ENCODE measurements around the gene CAPS2. TPM values are rescaled to one million over a fixed set of nuclear protein-coding genes. Genes with fewer than 3 reads are reported as not detected.

CAPS2 gene
- total RNA-seq, 1 donor from 2014 or later: 0.06 TPM

DNA sequence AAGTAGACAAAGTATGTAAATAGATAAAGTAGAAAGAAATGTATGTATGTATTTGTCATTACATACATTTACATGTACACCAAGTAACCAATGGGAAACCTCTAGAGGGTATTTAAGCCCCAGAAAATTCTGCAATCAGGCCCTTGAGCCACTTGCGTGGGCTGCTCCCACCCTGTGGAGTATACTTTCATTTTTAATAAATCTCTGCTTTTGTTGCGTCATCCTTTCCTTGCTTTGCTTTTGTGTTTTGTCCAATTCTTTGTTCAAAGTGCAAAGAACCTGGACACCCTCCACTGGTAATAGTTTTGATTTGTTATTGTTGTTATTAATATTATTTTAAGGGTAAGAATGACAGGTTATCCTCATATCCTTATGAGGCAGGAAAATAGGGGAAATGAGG, 21.8 kb downstream of the CAPS2 start:
- no peak overlapping the region for H3K4me3 ChIP-seq (ENCODE audit: low read depth, low read length)
- TF ChIP-seq, protein P1, sequence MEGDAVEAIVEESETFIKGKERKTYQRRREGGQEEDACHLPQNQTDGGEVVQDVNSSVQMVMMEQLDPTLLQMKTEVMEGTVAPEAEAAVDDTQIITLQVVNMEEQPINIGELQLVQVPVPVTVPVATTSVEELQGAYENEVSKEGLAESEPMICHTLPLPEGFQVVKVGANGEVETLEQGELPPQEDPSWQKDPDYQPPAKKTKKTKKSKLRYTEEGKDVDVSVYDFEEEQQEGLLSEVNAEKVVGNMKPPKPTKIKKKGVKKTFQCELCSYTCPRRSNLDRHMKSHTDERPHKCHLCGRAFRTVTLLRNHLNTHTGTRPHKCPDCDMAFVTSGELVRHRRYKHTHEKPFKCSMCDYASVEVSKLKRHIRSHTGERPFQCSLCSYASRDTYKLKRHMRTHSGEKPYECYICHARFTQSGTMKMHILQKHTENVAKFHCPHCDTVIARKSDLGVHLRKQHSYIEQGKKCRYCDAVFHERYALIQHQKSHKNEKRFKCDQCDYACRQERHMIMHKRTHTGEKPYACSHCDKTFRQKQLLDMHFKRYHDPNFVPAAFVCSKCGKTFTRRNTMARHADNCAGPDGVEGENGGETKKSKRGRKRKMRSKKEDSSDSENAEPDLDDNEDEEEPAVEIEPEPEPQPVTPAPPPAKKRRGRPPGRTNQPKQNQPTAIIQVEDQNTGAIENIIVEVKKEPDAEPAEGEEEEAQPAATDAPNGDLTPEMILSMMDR (conservative IDR thresholded peaks at IDR 0.05; ENCODE audit: low read depth, low read length): no peak
- no peak for DNase-seq (ENCODE audit: low read depth)

DNA sequence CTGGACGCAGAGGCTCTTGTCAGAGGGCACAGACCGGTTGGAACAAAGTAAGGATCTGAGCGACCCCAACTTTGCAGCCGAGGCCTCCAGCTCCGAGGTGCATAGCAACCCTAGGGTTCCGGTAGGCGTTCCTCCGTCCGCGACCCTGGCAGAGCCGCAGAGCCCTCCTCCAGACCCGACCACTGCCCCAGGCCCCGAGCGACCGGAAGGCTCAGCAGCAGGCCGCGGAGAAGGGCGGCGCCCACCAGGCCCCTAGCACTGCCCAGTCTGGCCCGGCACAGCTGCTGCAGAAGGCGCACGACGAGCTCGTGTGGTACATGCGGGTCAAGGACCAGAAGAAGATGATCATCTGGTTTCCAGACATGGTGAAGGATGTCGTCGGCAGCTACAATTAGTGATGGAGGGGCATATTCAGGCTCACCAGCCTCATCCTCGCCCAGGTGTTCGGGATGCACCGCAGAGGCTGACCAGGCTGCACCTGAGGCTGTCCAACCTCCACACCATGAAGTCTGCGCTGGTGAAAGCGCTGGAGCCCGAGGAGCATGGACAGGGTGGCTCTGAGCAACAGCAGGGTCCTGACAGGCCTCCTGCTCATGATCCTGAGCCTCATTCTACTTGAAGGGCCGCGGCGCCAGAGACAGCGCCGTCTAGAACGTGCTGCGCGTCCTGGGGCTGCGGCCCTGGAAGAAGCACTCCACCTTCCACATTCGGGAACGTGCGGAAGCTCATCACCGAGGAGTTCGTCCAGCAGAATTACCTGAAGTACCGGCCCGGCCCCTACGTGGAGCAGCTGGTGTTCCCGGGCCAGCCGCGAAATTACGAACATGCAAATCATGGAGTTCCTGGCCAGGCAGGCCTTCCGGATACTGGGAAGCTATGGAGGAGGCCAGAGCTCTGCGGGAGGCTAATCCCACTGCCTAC, 24.5 kb downstream of the CAPS2 start:
- TF ChIP-seq, protein P1 (conservative IDR thresholded peaks at IDR 0.05; ENCODE audit: low read depth, low read length): no peak
- H3K4me3 ChIP-seq (ENCODE audit: low read depth, low read length): no peak overlapping the region

DNA sequence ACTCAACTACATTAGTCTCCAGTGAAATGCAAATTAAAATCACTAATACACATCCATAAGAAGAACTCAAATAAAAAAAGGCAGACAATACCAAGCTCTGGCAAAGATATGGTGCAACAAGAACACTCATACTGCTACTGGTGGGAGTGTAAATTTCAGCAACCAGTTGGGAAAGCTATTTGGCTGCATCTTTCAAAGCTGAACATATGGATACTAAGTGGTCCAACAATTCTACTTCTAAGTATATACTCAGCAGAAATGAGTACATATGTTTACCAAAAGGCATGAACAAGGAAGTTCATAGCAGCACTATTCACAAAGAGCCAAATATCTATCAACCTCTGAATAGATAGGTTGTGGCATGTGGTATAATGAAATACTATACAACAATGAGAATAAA, 27.3 kb downstream of the CAPS2 start:
- TF ChIP-seq, protein P1 (conservative IDR thresholded peaks at IDR 0.05; ENCODE audit: low read depth, low read length): no peak
- H3K4me3 ChIP-seq (ENCODE audit: low read depth, low read length): no peak overlapping the region
- DNase-seq (ENCODE audit: low read depth): no peak

More for the DNA sequence above, 24.5 kb downstream of the CAPS2 start:
- no peak for DNase-seq (ENCODE audit: low read depth)

DNA sequence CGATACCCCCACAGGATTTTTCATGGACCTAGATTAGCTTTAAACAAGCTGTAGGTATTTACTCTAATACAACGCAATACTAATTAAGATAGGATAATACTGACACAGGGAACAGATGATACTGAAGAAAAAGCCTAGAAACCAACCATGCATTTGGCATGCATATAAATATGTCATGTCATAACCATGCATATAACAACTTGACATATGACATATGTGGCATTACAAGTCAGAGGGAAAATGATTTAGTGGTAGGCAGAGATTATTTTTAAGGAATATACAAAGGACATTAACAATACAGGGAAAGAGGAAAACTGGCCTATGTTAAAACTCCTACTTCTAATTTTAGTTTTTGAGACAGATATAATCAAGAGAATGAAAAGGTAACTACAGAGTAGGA, 27.9 kb downstream of the CAPS2 start:
- DNase-seq (ENCODE audit: low read depth): no peak
- H3K4me3 ChIP-seq (ENCODE audit: low read depth, low read length): no peak overlapping the region
- TF ChIP-seq, protein P1 (conservative IDR thresholded peaks at IDR 0.05; ENCODE audit: low read depth, low read length): no peak

DNA sequence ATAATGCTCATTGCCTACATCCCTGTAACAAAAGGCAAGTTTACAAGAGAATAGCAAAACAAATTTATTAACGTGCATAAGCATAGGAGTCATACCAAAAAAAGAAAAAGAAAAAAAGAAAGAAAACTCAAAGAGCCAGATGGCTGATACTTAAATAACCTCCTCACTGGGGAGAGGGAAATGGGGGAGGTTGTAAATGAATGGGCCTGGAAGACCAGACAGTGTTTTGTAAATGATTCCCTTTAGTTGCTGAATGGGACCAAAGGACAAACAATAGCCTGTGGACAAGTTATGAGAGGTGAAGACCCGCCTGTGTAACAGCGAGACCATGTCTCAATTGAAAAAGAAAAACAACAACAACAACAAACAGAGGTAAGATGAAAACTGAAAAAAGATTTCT, 35.3 kb downstream of the CAPS2 start:
- TF ChIP-seq, protein P1 (conservative IDR thresholded peaks at IDR 0.05; ENCODE audit: low read depth, low read length): no peak
- H3K4me3 ChIP-seq (ENCODE audit: low read depth, low read length): no peak overlapping the region
- DNase-seq (ENCODE audit: low read depth): no peak

DNA sequence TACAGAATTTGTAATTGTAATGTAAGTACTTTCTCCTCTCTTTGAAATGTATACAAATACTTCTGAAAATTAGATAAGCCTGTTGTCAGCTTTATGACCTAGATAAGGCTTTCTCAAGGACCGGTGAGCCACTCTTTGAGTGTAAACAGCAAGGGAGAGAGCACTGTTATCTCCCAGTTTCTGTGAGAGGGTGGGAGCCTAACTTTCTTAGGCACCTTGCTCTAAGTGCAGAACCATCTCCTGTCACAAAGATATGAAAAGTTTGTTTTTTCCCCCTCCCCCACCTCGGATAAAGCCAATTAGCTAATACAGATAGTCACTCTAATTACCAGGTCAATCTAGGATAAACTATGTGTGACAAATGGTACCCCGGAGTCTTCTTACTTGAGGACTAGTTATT, 35.8 kb downstream of the CAPS2 start:
- DNase-seq (ENCODE audit: low read depth): no peak
- H3K4me3 ChIP-seq (ENCODE audit: low read depth, low read length): no peak overlapping the region
- TF ChIP-seq, protein P1 (conservative IDR thresholded peaks at IDR 0.05; ENCODE audit: low read depth, low read length): no peak

DNA sequence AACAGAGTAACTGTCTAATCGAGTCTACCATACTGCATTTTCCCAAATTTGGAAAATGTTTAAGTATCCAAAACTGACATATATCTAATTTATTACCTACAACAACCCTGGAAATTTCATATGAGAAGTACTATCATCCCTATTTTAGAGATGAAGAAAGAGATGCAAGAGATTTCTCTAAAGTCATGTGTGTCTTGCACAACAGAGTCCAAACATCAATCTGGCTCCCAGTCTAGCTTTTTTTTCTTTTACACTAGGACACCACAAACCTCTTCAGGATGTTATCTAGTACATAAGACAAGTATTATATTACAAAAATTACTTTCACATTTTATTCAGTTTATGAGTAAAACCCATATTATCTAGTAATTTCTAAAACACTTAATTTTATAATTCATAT, 39.1 kb downstream of the CAPS2 start:
- H3K4me3 ChIP-seq (ENCODE audit: low read depth, low read length): no peak overlapping the region
- no peak for DNase-seq (ENCODE audit: low read depth)
- TF ChIP-seq, protein P1 (conservative IDR thresholded peaks at IDR 0.05; ENCODE audit: low read depth, low read length): no peak
